HUES48 (cell line): ENCODE data around the gene ATP8B1.
"Not testable (repeated sequence)": the region's sequence is repeated elsewhere in the genome, so short reads cannot be mapped to it uniquely, and the experiment has no call there.

ENCODE experiments used
- H3K27ac ChIP-seq: one replicate; pipeline ENCODE4 v1.7.0; 2013; ENCODE audit warnings: low read depth, low read length, inconsistent platforms
- H3K27me3 ChIP-seq: 2 replicates; pipeline ENCODE4 v1.6.1; 2013; ENCODE audit warnings: mild to moderate bottlenecking, low read length; ENCODE audit not compliant: control insufficient read depth, insufficient read depth
- H3K36me3 ChIP-seq: 2 replicates; pipeline ENCODE4 v1.6.1; 2013; ENCODE audit warnings: low read length; ENCODE audit not compliant: control insufficient read depth, insufficient read depth
- H3K4me1 ChIP-seq: 2 replicates; pipeline ENCODE4 v1.6.1; 2013; ENCODE audit warnings: mild to moderate bottlenecking, low read length; ENCODE audit not compliant: control insufficient read depth, insufficient read depth
- H3K4me3 ChIP-seq: 2 replicates; pipeline ENCODE4 v1.5.1; 2013; ENCODE audit warnings: mild to moderate bottlenecking, low read depth, low read length
- H3K9ac ChIP-seq: 2 replicates; pipeline ENCODE4 v1.6.1; 2013; ENCODE audit warnings: mild to moderate bottlenecking, low read depth, low read length, moderate library complexity
- H3K9me3 ChIP-seq: 2 replicates; pipeline ENCODE4 v1.6.1; 2013; ENCODE audit warnings: low read length; ENCODE audit not compliant: control insufficient read depth, insufficient read depth

ATP8B1 gene

GRCh38 chr18:57744211-57744694 lies 58.9 kb downstream of the ATP8B1 start:
- Histone ChIP-seq H3K4me1 (peaks cover 24% of the 10 kb centered on the region), H3K9ac (no peak overlapping the region), H3K27me3 (no peaks in the 10 kb centered on the region), H3K36me3 (no peaks in the 10 kb centered on the region), H3K9me3 (no peaks in the 10 kb centered on the region), H3K27ac (no peak overlapping the region), H3K4me3 (no peak overlapping the region)

DNA sequence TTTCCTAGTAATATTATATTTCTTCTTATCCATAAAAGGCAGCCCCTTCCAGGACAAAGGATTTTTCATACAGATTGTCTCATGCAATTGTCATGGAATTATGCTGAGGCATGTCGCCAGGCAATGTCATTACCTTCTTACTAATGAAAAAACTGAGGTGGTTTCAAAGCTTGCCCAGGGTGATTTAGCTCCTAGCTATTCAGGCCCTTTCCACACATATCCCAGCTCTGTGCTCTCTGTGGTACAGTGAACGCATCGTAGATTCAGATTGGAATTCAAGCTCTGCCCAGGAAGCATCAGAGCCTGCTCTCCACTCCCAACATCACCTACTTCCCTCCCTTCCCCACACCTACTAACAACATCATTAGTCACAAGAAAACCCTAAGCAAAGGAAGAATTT lies 60.1 kb downstream of the ATP8B1 start:
- H3K36me3 ChIP-seq, result no peaks in the 10 kb centered on the region
- H3K4me1 ChIP-seq, result peaks cover 11% of the 10 kb centered on the region
- no peak overlapping the region for H3K27ac ChIP-seq

DNA sequence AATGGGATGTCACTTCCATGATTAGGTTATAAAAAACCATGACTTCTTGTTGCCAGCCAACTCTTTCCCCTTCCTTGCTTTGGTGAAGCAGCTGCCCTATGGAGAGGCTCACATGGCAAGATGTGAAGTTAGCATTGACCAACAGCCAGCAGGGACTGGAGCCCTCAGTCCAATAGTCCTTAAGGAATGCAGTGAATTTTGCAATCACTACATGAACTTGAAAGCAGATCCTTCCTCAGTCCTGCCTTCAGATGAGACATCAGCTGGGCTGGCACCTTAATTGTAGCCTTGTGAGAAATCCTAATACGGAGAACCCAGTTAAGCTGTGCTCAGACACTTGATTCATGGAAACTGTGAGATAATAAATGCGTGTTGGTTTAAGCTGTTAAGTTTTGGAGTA lies 61.8 kb downstream of the ATP8B1 start:
- no peaks in the 10 kb centered on the region for H3K9me3 ChIP-seq
- H3K36me3 ChIP-seq, result no peaks in the 10 kb centered on the region
- peaks cover 7% of the 10 kb centered on the region; the same call in 1 of the 2 replicates for H3K4me1 ChIP-seq
- H3K9ac ChIP-seq, result no peak overlapping the region
- H3K27ac ChIP-seq, result no peak overlapping the region
- H3K4me3 ChIP-seq, result no peak overlapping the region
- H3K27me3 ChIP-seq, result no peaks in the 10 kb centered on the region

More for the DNA sequence above, 60.1 kb downstream of the ATP8B1 start:
- no peak overlapping the region for H3K4me3 ChIP-seq
- H3K9me3 ChIP-seq, result no peaks in the 10 kb centered on the region
- no peaks in the 10 kb centered on the region for H3K27me3 ChIP-seq
- H3K9ac ChIP-seq, result no peak overlapping the region

DNA sequence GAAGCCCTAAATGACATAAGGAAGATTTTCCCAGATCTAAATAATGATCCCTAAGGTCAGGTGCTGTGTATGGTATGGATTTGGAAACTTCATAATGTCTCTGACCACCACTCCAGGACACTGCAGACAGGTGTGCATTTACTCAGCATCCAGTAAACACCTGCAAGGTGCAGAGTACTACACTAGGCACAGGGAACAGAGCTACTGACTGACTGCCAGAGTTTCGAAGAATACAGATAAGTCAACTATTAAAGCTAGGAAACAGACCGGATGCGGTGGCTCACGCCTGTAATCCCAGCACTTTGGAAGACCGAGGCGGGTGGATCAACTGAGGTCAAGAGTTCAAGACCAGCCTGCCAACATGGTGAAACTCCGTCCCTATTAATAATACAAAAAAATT lies 65.0 kb downstream of the ATP8B1 start:
- Histone ChIP-seq H3K27me3 (no peaks in the 10 kb centered on the region), H3K9me3 (no peaks in the 10 kb centered on the region), H3K36me3 (no peaks in the 10 kb centered on the region), H3K27ac (no peak overlapping the region), H3K9ac (no peak overlapping the region), H3K4me1 (peaks cover 2% of the 10 kb centered on the region; the same call in 1 of the 2 replicates), H3K4me3 (no peak overlapping the region)

DNA sequence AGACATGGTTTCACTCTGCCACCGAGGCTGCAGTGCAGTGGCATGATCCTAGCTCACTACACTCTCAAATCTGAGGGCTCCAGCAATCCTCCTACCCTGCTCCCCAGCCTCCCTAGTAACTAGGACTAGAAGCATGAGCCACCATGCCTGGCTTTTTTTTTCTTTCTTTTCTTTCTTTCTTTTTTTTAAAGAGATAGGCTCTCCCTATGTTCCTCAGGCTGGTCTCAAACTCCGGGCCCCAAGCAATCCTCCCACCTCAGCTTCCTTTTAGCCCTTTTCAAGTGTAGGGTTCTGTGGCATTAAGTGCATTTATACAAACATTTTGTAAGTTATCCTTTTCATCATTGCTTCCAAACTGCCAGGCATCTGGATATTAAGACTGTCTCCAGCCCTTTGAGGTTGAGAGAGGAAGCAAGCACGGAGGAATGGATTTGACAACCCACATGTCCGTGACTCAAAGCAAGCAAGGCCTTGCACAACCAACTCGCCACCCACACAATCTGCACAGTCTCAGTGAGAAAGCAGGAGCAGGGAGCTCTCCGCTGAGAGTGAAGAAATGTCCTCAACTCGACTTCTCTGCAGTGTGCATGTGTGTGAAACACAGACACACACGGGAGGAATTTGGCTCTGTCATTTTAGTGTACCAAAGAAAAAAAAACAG lies 65.6 kb downstream of the ATP8B1 start:
- no peaks in the 10 kb centered on the region for H3K27me3 ChIP-seq
- H3K9ac ChIP-seq, result no peak overlapping the region
- H3K4me1 ChIP-seq, result no peaks in the 10 kb centered on the region
- no peaks in the 10 kb centered on the region for H3K9me3 ChIP-seq
- H3K36me3 ChIP-seq, result no peaks in the 10 kb centered on the region
- H3K27ac ChIP-seq, result no peak overlapping the region
- no peak overlapping the region for H3K4me3 ChIP-seq

- not testable (repeated sequence) for H3K27me3 ChIP-seq, H3K27ac ChIP-seq, H3K9me3 ChIP-seq, H3K36me3 ChIP-seq, H3K4me3 ChIP-seq, H3K9ac ChIP-seq, H3K4me1 ChIP-seq
These were observed 68.1 kb downstream of the ATP8B1 start for GRCh38 chr18:57735042-57735441.

DNA sequence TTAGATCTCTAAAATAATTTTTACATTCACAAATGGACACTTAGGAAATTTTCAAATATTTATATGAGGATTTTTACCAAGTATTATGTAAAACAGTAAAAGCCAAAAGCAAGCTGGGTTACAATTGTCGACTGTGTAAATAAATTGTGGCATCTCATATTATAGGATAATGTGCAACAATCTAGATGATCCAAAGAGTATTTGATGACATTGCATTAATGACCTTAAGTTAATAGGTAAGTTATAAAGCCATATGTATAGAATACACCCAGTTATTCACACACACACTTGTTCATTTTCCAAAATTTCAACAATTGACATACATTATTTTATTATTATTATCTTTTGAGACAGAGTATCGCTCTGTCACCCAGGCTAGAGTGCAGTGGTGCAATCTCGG lies 69.3 kb downstream of the ATP8B1 start:
- H3K4me1 ChIP-seq, result no peaks in the 10 kb centered on the region
- H3K27ac ChIP-seq, result no peak overlapping the region
- H3K27me3 ChIP-seq, result no peaks in the 10 kb centered on the region
- H3K36me3 ChIP-seq, result no peaks in the 10 kb centered on the region
- H3K4me3 ChIP-seq, result no peak overlapping the region
- no peak overlapping the region for H3K9ac ChIP-seq
- H3K9me3 ChIP-seq, result no peaks in the 10 kb centered on the region

GRCh38 chr18:57730146-57730545 lies 73.0 kb downstream of the ATP8B1 start:
- H3K27ac ChIP-seq, result no peak overlapping the region
- H3K9me3 ChIP-seq, result no peaks in the 10 kb centered on the region
- H3K4me3 ChIP-seq, result no peak overlapping the region
- H3K4me1 ChIP-seq, result no peaks in the 10 kb centered on the region
- H3K9ac ChIP-seq, result no peak overlapping the region
- H3K36me3 ChIP-seq, result no peaks in the 10 kb centered on the region
- H3K27me3 ChIP-seq, result no peaks in the 10 kb centered on the region

DNA sequence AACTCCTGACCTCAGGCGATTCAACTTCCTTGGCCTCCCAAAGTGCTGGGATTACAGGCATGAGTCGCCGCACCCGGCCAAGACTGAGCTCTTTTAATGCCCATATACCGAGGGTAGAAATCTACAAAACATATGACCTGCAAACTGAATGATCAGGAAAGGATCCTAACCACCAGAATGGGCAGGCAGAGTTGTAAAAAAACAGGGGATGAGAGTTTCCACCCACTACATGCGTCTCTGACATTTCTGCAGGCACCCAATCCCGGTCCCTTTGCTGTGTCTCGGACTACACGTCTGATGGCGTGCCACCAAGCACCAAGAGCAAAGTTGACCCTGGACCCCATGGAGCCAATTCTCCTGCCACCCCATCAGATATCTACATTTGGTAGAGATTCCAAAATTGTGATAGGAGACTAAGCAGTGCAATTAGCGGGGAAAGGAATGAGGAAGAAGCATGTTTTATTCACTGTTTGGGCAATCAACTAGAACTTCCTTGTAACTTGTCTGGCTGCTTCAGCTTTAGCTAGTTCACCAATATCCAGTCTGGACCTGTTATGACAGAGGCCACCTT lies 74.1 kb downstream of the ATP8B1 start:
- Histone ChIP-seq H3K9me3 (no peaks in the 10 kb centered on the region), H3K9ac (no peak overlapping the region), H3K36me3 (no peaks in the 10 kb centered on the region), H3K4me1 (no peaks in the 10 kb centered on the region), H3K27ac (no peak overlapping the region), H3K27me3 (no peaks in the 10 kb centered on the region), H3K4me3 (no peak overlapping the region)

GRCh38 chr18:57727952-57728807 lies 74.9 kb downstream of the ATP8B1 start:
- Histone ChIP-seq H3K4me3 (no peak overlapping the region), H3K9ac (no peak overlapping the region), H3K36me3 (no peaks in the 10 kb centered on the region), H3K9me3 (no peaks in the 10 kb centered on the region), H3K27ac (no peak overlapping the region), H3K27me3 (no peaks in the 10 kb centered on the region), H3K4me1 (no peaks in the 10 kb centered on the region)
